Left kidney (tissue), 2 donors: ENCODE results near the gene FXYD5. TPM values are rescaled to one million over a fixed set of nuclear protein-coding genes. Genes with fewer than 3 reads are reported as not detected.

Source experiments
- DNase-seq: peaks from one replicate; pipeline ENCODE4 v3.0.0-alpha.2; 2013
- polyA plus RNA-seq: library from polyadenylated mRNA; unstranded; fragments of 120-200 nt; gene quantifications from one replicate; pipeline ENCODE4 v1.2.1, GENCODE V29; 2013; ENCODE audit not compliant: insufficient read length

Gene FXYD5
- polyA plus RNA-seq, 1 donor: 15.0 TPM

- no peak for DNase-seq
Measured at GRCh38 chr19:35155981-35156672, 1.6 kb downstream of the FXYD5 start.

GRCh38 chr19:35156673-35157014 is 2.1 kb downstream of the FXYD5 start:
- DNase-seq: no peak

- DNase-seq: no peak
Measured at GRCh38 chr19:35157431-35157830, 2.9 kb downstream of the FXYD5 start.

DNA sequence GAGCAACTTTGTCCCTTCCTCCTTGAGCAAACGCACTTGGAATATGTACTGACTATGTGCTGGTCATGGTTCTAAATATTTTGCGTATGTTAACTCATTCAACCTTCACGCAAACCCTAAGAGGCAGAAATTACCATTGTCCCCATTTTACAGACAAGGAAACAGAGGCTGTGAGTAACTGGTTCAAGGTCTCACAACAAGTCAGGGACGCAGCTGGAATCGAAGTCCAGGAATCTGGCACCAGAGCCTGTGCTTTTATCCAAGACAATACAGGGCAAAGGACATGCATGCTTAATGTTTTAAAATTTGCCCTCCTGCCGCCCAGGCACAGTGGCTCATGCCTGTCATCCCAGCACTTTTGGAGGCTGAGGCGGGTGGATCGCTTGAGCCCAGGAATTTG is 5.1 kb downstream of the FXYD5 start:
- no peak for DNase-seq

DNA sequence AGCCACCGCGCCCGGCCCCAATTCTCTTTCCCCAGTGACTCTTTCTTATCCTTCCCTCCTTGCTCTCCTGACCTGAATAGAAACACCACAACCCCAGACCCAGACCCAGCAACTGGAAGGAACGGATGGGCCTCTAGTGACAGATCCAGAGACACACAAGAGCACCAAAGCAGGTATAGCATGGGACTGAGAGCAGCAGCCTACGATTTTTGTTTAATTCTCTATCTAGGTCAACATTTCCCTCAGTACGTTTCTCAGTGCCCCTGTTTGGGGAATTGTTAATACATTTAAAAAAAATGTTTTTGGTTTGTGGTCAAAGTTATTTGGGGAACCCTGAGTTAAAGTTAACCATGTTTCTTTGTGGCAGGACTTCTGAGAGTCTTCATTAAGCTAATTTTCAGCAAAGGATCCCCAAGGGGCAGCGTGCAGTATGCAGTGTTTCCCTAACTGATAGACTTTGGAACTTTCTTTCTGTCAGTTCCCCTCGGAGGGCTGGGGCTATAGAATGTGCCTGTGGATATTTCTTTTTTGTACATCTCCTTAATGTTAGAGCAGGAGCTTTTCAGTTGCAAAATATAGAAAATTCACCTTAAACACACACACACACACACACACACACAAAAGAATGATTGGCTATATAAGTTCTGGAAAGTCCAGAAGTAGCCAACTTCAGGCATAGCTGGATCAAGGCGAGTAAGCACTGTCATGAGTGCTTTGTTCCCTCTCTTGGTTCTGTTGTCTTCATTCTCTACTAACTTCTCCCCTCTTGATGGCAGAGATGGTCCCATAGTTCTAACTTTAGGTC is 6.3 kb downstream of the FXYD5 start:
- no peak for DNase-seq

DNA sequence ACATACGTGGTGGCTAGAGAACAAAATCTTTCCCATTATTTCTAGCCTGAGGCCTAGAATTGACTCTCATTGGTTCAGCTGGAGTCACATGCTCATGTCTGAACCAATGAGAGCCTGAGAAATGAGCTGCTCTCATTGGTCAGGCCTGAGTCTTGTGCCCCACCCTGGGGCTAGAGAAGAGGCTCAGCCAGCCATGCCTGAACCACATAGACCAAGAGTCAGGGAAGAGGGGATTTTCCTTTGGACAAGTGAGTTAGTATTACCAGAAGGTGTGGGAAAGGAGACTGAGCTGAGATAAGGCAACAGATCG is 6.9 kb downstream of the FXYD5 start:
- no peak for DNase-seq

DNA sequence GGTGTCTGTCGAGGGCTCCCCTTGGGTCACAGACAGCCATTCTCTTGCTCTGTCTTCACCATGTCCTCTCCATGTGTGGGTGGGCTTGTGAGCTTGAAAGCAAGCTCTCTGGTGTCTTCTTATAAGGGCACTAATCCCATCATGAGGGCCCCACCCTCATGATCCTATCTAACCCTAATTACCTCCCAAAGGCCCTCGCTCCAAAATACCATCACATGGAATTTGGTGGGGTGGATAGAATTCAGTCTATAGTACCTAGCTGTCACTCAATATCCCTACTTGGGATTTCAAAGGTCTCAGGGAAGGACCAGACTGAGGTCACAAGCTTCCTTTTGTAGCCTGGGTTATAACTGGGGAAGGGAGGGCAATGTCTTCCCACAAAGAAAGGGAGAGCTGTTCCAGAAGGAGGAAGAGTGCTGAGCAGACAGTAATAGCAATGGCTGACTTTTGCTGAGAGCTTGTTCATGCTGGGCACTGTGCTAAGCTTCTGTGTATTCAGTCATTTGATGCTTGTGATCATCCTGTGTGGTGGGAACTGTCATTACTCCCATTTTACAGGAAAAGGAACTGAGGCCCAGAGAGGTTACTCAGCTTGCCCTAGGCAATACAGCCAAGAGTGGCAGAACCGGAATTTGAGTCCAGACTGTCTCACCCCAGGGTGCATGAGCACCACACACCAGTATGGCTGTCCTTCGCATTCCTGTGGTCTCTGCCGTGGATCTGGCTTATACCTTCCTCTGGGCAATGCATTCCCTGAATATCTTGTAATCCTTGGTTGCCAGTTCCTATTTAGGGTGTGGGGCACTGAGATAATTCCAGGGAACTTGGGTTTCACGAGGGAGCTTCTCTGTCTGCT is 8.2 kb downstream of the FXYD5 start:
- no peak for DNase-seq

- no peak for DNase-seq
Measured at GRCh38 chr19:35164418-35164817, 9.9 kb downstream of the FXYD5 start.

GRCh38 chr19:35165200-35166058 is 10.9 kb downstream of the FXYD5 start:
- DNase-seq: no peak

GRCh38 chr19:35166100-35167063 is 11.8 kb downstream of the FXYD5 start:
- no peak for DNase-seq

DNA sequence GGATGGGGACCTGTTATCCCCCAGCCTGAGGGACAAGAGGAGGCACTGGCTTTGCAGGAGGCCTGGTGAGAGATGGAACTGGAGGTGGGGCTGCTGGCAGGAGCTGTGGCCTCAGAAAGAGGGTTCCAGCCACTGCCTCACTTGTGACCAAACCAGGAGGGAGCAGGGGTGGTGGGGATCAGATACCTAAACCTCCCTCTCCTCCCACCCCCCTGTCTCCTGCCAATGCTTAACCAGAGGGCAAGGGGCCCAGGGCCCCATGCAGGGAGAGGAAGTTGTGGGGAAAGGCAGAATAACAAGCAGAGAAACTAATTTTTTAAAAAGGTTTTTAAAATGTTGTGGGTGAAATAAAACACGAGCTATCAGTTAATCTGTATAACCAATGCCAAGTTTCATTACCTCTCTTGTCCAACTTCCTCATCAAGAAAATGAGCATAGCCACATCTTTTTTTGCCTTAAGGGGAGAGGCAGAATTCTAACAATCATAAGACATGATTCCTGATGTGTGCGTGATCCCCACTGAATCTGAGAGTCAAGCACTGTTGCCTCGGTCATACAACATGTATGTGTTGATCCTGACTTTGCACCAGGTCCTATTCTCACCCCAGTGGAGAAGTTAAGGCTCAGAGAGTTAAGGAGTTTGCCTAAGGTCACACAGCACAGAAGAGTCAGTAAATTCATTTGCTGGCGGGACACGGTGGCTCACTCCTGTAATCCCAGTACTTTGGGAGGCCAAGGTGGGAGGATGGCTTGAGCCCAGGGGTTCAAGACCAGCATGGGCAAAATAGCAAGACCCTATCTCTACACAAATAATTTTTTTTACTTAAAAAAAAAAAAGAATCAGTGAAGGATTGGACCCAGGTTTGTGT is 12.9 kb downstream of the FXYD5 start:
- DNase-seq: no peak

DNA sequence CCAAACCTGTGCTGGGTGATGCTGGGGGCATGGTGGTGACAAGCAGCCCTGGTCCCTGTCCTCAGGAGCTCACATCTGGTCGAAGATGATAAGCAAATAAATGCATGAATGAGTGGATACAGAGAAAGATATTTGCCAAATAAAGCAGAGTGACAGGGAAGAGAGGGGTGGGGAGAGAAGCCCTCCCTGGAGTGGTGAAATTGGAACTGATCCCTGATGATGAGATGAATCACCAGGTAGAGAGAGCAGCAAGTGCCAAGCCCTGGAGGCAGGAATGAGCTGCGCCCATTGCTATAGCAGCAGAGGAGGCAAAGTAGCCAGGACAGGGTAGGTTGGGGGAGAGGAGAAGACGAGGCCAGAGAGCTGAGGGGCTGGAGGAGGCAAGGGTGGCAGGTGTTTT is 13.7 kb downstream of the FXYD5 start:
- no peak for DNase-seq

- no peak for DNase-seq
Measured at GRCh38 chr19:35169221-35169995, 14.9 kb downstream of the FXYD5 start.

DNA sequence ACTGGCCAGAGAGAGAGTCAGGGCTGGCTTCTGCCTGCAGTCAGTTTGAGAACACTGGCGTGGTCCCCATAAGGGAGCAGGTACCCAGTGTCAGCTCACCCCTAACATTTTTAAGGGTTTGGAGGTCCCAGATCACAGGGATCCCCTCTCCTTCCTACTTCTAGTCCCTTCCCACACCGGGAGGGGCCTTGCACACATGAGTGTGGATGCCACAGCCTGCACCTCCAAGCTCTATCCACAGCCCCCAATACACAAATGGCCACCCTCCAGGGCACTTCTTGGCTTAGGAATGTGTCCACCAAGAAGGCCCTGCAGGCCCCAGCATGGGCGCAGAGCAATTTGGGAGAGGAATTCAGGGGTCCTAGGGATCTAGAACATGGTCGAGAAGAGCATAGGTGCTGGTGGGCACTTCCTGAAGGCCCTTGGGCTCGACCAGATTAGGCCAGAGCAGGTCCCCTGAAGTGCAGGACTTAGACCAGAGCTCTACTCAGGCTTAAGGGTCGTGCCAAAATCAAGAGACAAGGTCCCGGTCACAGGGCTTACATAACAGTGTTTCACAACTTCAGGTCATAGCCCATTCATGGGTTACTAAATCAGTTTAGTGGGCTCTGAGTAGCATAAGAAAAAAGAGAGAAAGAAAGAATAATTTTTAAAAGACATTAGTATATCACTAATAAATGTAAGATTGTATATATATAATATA is 16.0 kb downstream of the FXYD5 start:
- DNase-seq: no peak

GRCh38 chr19:35171730-35172129 is 17.2 kb downstream of the FXYD5 start:
- no peak for DNase-seq

- no peak for DNase-seq
Measured at GRCh38 chr19:35174226-35174625, 19.7 kb downstream of the FXYD5 start.

DNA sequence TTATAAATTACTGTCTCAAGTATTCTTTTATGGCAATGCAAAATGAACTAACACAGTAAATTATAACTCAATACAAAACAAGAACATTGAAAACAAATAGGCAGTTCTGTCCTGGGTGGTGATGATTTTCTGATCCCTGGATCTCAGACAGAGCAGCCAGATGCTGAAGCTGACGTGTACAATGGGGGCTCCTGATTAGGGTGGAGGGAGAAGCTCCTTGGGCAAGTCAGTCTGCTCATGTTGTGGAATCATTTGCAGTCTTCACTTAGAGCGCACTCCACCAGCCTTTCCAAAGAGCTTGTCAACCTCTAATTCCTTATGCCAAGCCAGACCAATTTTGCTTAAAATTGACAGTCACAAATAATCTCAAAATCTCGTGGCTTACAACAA is 21.6 kb downstream of the FXYD5 start:
- no peak for DNase-seq
